Esophagus mucosa (tissue), 1 donor: Measurements from ENCODE around the gene MBD2. TPM values are rescaled to one million over a fixed set of nuclear protein-coding genes. Genes with fewer than 3 reads are reported as not detected.

Experiments used
- total RNA-seq: library from RNA; stranded (reverse); gene quantifications from one replicate; pipeline ENCODE4 v1.2.4, GENCODE V29; 2023
- donor health status: DM: yes; HTN: yes; CAD: no.

MBD2 gene
- total RNA-seq, 1 donor from 2014 or later = 175 TPM

Other genes starting within 250 kb of the MBD2 start
- gene POLI, start 44.8 kb upstream of the MBD2 start, total RNA-seq = 11.2 TPM
- not detected for gene STARD6, start 133.2 kb upstream of the MBD2 start, total RNA-seq
- 2.7 TPM for gene C18orf54, start 133.2 kb upstream of the MBD2 start, total RNA-seq